SK-N-SH (cell line): ENCODE data around the gene LTB4R. TPM values are rescaled to one million over a fixed set of nuclear protein-coding genes. Genes with fewer than 3 reads are reported as not detected.

Experiments used
- CTCF ChIA-PET: fragments of 300-600, 350-600 bp; formaldehyde crosslinking; extraction: SDS; loops from one replicate; lab custom pipeline; 2021; lab: Yijun Ruan, JAX
- POLR2A ChIA-PET: fragments of 350-600 bp; sonication (Branson Sonifier 250); formaldehyde crosslinking; extraction: SDS; loops from one replicate; lab custom pipeline; 2020; ENCODE audit warnings: antibody characterized with exemption, inconsistent platforms; lab: Yijun Ruan, JAX
- DNase-seq: peaks from one replicate; pipeline ENCODE4 v3.0.0; 2012
- H2AFZ ChIP-seq: fragments of 200-600 bp; sonication (generic); 2 replicates; pipeline ENCODE4 v1.8.1; 2016; ENCODE audit warnings: antibody characterized with exemption, mild to moderate bottlenecking, low read depth
- H3F3A ChIP-seq: fragments of 200-600 bp; sonication (generic); replicated peaks from 2 replicates; pipeline ENCODE3; 2016; ENCODE audit warnings: antibody characterized with exemption, mild to moderate bottlenecking; ENCODE audit not compliant: insufficient read depth
- H3K27ac ChIP-seq, 2 experiments: fragments of 200-500 bp in 1 of 2; fragments of 200-600 bp in 1 of 2; sonication (Bioruptor generic) in 1 of 2; sonication (generic), shearing (Covaris generic) in 1 of 2; 2 replicates each; pipeline versions ENCODE4 v1.5.1 to v1.6.1; 2014 to 2016; ENCODE audit warnings: low read depth in 2 of 2, inconsistent platforms in 1 of 2, low read length in 1 of 2, mild to moderate bottlenecking in 1 of 2, mixed read lengths in 1 of 2
- H3K27me3 ChIP-seq: fragments of 200-600 bp; sonication (generic), shearing (Covaris generic); 2 replicates; pipeline ENCODE4 v1.6.1; 2016; ENCODE audit warnings: mixed run types; ENCODE audit not compliant: insufficient read depth
- H3K36me3 ChIP-seq, 2 experiments: fragments of 200-500 bp in 1 of 2; fragments of 200-600 bp in 1 of 2; sonication (Bioruptor generic) in 1 of 2; sonication (generic) in 1 of 2; replicated peaks in 1 of 2; 2 replicates each; pipeline versions ENCODE3 to v1.5.1; 2014 to 2016; ENCODE audit warnings: low read length in 1 of 2, mild to moderate bottlenecking in 1 of 2; ENCODE audit not compliant: insufficient read depth in 2 of 2, control insufficient read depth in 1 of 2
- H3K4me1 ChIP-seq, 2 experiments: fragments of 200-500 bp in 1 of 2; fragments of 200-600 bp in 1 of 2; sonication (Bioruptor generic) in 1 of 2; sonication (generic), shearing (Covaris generic) in 1 of 2; 2 replicates each; pipeline versions ENCODE4 v1.5.1 to v1.6.1; 2014 to 2016; ENCODE audit warnings: low read depth in 1 of 2, low read length in 1 of 2, mixed run types in 1 of 2; ENCODE audit not compliant: insufficient read depth in 2 of 2, control insufficient read depth in 1 of 2
- H3K4me2 ChIP-seq: fragments of 200-600 bp; sonication (generic), shearing (Covaris generic); 2 replicates; pipeline ENCODE4 v1.6.1; 2017; ENCODE audit warnings: mixed run types
- H3K4me3 ChIP-seq, 2 experiments: fragments of 200-500 bp in 1 of 2; fragments of 200-600 bp in 1 of 2; sonication (Bioruptor generic) in 1 of 2; sonication (generic), shearing (Covaris generic) in 1 of 2; 2 replicates each; pipeline versions ENCODE4 v1.5.1 to v1.8.1; 2014 to 2016; ENCODE audit warnings: low read depth in 2 of 2, inconsistent platforms in 1 of 2, low read length in 1 of 2, mild to moderate bottlenecking in 1 of 2, mixed read lengths in 1 of 2, moderate library complexity in 1 of 2
- H3K79me2 ChIP-seq: fragments of 200-600 bp; sonication (generic); 2 replicates; pipeline ENCODE4 v1.8.1; 2017; ENCODE audit warnings: mild to moderate bottlenecking; ENCODE audit not compliant: insufficient read depth
- H3K9ac ChIP-seq: fragments of 200-600 bp; sonication (generic); 2 replicates; pipeline ENCODE4 v1.6.1; 2017; ENCODE audit warnings: mixed run types
- H3K9me2 ChIP-seq: fragments of 200-600 bp; sonication (generic); 2 replicates; pipeline ENCODE4 v1.6.1; 2017; ENCODE audit warnings: mixed run types
- H3K9me3 ChIP-seq: fragments of 200-600 bp; sonication (generic); 2 replicates; pipeline ENCODE4 v1.6.1; 2017; ENCODE audit warnings: mixed run types, mild to moderate bottlenecking, moderate library complexity
- H4K20me1 ChIP-seq: fragments of 200-600 bp; sonication (generic); 2 replicates; pipeline ENCODE4 v1.6.1; 2017; ENCODE audit warnings: mild to moderate bottlenecking, mixed run types; ENCODE audit not compliant: insufficient read depth
- CHD2 ChIP-seq: fragments of 150-350 bp; IDR thresholded peaks from 2 replicates; pipeline ENCODE4 v1.6.1; 2018; ENCODE audit warnings: low read length; ENCODE audit not compliant: partially characterized antibody
- EZH2phosphoT487 ChIP-seq: fragments of 200-600 bp; sonication (generic); IDR thresholded peaks from 2 replicates; pipeline ENCODE4 v1.6.1; 2017; ENCODE audit warnings: low read depth, mixed run types, mild to moderate bottlenecking, antibody characterized with exemption, moderate library complexity, borderline replicate concordance
- FOXJ3 ChIP-seq: sonication (generic); formaldehyde crosslinking; IDR thresholded peaks from 2 replicates; pipeline ENCODE4 v1.5.1; 2020; ENCODE audit warnings: mild to moderate bottlenecking, missing genetic modification reagents
- JUND ChIP-seq: IDR thresholded peaks from 2 replicates; pipeline ENCODE4 v1.4.0; 2012
- MEF2A ChIP-seq: IDR thresholded peaks from 2 replicates; pipeline ENCODE4 v1.4.0; 2012; ENCODE audit warnings: low read depth, borderline replicate concordance
- NFIC ChIP-seq: IDR thresholded peaks from 2 replicates; pipeline ENCODE4 v1.4.0; 2012; ENCODE audit warnings: borderline replicate concordance
- RAD21 ChIP-seq: IDR thresholded peaks from 2 replicates; pipeline ENCODE4 v1.6.1; 2012; ENCODE audit warnings: mild to moderate bottlenecking, low read length
- RCOR1 ChIP-seq: fragments of 150-350 bp; IDR thresholded peaks from 2 replicates; pipeline ENCODE4 v1.6.1; 2017; ENCODE audit warnings: antibody characterized with exemption, low read length
- TCF12 ChIP-seq: IDR thresholded peaks from 2 replicates; pipeline ENCODE4 v1.4.0; 2012
- TEAD4 ChIP-seq: IDR thresholded peaks from 2 replicates; pipeline ENCODE4 v1.4.0; 2012; ENCODE audit warnings: mild to moderate bottlenecking, borderline replicate concordance; ENCODE audit not compliant: insufficient read depth
- WGBS: methylation state at CpG from one replicate; pipeline ENCODE4 v1.1.6; 2017; ENCODE audit warnings: low lambda C conversion rate; 5-methylcytosine and 5-hydroxymethylcytosine counted together
- polyA plus RNA-seq, 3 experiments: library from polyadenylated mRNA; depleted of rRNA; stranded (reverse); fragments of >200 nt; gene quantifications; 2 replicates each; pipeline ENCODE4 v1.2.3, GENCODE V29; 2012
- TF ChIP-seq, protein P1 (sequence below): IDR thresholded peaks from 2 replicates; pipeline ENCODE4 v1.4.0; 2012; ENCODE audit warnings: low read depth, borderline replicate concordance
- TF ChIP-seq, protein P2 (sequence below): fragments of 150-350 bp; IDR thresholded peaks from 2 replicates; pipeline ENCODE4 v1.6.1; 2016; ENCODE audit warnings: mild to moderate bottlenecking, low read depth, low read length

Gene LTB4R
- polyA plus RNA-seq, 1 of the 3 experiments (the other 2 are of a cell fraction), result 11.9 TPM

DNA sequence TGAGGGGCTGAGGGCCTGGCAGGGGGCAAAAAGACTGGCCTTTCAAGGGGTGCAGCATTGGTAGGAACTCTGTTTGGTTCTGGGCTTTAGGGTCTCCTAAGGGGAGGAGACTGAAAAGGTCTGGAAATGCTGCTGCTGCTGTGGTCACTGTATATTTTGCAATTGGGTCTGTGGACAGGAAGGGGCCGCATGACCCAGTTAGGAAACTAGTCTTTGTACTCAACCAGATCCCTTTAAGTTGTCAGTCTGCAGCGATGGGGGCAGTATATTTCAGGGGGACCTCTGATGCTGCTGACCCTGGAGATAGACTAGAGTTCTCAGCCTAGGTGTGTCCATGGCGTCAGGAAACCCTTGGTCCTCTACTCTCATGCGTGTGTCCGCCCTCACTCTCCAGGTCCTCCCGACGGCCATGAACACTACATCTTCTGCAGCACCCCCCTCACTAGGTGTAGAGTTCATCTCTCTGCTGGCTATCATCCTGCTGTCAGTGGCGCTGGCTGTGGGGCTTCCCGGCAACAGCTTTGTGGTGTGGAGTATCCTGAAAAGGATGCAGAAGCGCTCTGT lies 4.0 kb downstream of the LTB4R start:
- H2AFZ ChIP-seq, result no peak overlapping the region
- peaks cover 0 to 8% of the 10 kb centered on the region in 2 experiments; a peak in 1 of 4 replicates for H3K4me1 ChIP-seq
- H3F3A ChIP-seq, result peaks cover 10% of the 10 kb centered on the region
- no peaks in the 10 kb centered on the region for H3K9me3 ChIP-seq
- no peaks in the 10 kb centered on the region for H4K20me1 ChIP-seq
- H3K79me2 ChIP-seq, result no peaks in the 10 kb centered on the region
- no peak overlapping the region for H3K4me3 ChIP-seq
- DNase-seq, result no peak
- H3K27ac ChIP-seq, result no peak overlapping the region
- CTCF ChIA-PET, result interaction anchor here (0.9 to 14.6 kb wide), 6 partner anchors 7 to 121 kb away, joined by 3 to 115 read pairs (median 5); partner anchors contain the start of genes CIDEB, LTB4R and LTB4R2
- WGBS, result 91% methylated on average over 10 of the region's 10 CpGs
- POLR2A ChIA-PET, result no interaction called here
- H3K9ac ChIP-seq, result no peak overlapping the region
- H3K9me2 ChIP-seq, result no peaks in the 10 kb centered on the region
- H3K27me3 ChIP-seq, result peaks cover 12% of the 10 kb centered on the region; the same call in 1 of the 2 replicates
- H3K36me3 ChIP-seq, result peaks cover 0 to 10% of the 10 kb centered on the region in 2 experiments
- TF ChIP-seq, protein P1, sequence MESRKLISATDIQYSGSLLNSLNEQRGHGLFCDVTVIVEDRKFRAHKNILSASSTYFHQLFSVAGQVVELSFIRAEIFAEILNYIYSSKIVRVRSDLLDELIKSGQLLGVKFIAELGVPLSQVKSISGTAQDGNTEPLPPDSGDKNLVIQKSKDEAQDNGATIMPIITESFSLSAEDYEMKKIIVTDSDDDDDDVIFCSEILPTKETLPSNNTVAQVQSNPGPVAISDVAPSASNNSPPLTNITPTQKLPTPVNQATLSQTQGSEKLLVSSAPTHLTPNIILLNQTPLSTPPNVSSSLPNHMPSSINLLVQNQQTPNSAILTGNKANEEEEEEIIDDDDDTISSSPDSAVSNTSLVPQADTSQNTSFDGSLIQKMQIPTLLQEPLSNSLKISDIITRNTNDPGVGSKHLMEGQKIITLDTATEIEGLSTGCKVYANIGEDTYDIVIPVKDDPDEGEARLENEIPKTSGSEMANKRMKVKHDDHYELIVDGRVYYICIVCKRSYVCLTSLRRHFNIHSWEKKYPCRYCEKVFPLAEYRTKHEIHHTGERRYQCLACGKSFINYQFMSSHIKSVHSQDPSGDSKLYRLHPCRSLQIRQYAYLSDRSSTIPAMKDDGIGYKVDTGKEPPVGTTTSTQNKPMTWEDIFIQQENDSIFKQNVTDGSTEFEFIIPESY, result no peak
- TF ChIP-seq FOXJ3 (CRISPR knock-in tag) (no peak), CHD2 (no peak), RCOR1 (no peak), MEF2A (no peak), RAD21 (no peak), TEAD4 (no peak), JUND (no peak), TCF12 (no peak), EZH2phosphoT487 (no peak), NFIC (no peak)
- TF ChIP-seq, protein P2, sequence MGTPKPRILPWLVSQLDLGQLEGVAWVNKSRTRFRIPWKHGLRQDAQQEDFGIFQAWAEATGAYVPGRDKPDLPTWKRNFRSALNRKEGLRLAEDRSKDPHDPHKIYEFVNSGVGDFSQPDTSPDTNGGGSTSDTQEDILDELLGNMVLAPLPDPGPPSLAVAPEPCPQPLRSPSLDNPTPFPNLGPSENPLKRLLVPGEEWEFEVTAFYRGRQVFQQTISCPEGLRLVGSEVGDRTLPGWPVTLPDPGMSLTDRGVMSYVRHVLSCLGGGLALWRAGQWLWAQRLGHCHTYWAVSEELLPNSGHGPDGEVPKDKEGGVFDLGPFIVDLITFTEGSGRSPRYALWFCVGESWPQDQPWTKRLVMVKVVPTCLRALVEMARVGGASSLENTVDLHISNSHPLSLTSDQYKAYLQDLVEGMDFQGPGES, result no peak
- no peak overlapping the region for H3K4me2 ChIP-seq

DNA sequence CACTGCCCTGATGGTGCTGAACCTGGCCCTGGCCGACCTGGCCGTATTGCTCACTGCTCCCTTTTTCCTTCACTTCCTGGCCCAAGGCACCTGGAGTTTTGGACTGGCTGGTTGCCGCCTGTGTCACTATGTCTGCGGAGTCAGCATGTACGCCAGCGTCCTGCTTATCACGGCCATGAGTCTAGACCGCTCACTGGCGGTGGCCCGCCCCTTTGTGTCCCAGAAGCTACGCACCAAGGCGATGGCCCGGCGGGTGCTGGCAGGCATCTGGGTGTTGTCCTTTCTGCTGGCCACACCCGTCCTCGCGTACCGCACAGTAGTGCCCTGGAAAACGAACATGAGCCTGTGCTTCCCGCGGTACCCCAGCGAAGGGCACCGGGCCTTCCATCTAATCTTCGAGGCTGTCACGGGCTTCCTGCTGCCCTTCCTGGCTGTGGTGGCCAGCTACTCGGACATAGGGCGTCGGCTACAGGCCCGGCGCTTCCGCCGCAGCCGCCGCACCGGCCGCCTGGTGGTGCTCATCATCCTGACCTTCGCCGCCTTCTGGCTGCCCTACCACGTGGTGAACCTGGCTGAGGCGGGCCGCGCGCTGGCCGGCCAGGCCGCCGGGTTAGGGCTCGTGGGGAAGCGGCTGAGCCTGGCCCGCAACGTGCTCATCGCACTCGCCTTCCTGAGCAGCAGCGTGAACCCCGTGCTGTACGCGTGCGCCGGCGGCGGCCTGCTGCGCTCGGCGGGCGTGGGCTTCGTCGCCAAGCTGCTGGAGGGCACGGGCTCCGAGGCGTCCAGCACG lies 4.7 kb downstream of the LTB4R start:
- Histone ChIP-seq H3K4me1 (peaks cover 0 to 8% of the 10 kb centered on the region in 2 experiments; a peak in 1 of 4 replicates), H3K4me2 (no peak overlapping the region), H3K27me3 (peaks cover 12% of the 10 kb centered on the region; the same call in 1 of the 2 replicates), H2AFZ (no peak overlapping the region), H3K36me3 (peaks cover 0 to 10% of the 10 kb centered on the region in 2 experiments), H3F3A (peaks cover 10% of the 10 kb centered on the region), H3K27ac (no peak overlapping the region), H4K20me1 (no peaks in the 10 kb centered on the region), H3K9me2 (no peaks in the 10 kb centered on the region), H3K9me3 (no peaks in the 10 kb centered on the region), H3K79me2 (no peaks in the 10 kb centered on the region), H3K4me3 (no peak overlapping the region), H3K9ac (no peak overlapping the region)
- TF ChIP-seq JUND, result no peak
- TF ChIP-seq MEF2A, result no peak
- CTCF ChIA-PET, result interaction anchor here (0.9 to 14.6 kb wide), 6 partner anchors 8 to 121 kb away, joined by 3 to 115 read pairs (median 5); partner anchors contain the start of genes CIDEB, LTB4R and LTB4R2
- DNase-seq, result peak; percentile 60
- 89% methylated on average over 50 of the region's 70 CpGs for WGBS
- POLR2A ChIA-PET, result interaction anchor here (0.8 kb wide), 1 partner anchor 18 kb away, joined by 3 read pairs; no protein-coding TSS in a partner anchor
